H9 (cell line): ENCODE measurements around the gene NPAS3. TPM values are rescaled to one million over a fixed set of nuclear protein-coding genes. Genes with fewer than 3 reads are reported as not detected.

ENCODE experiments used
- DNase-seq: peaks from one replicate; pipeline ENCODE4 v3.0.0-alpha.2; 2017
- H2AFZ ChIP-seq: one replicate; pipeline ENCODE4 v1.6.1; 2013; ENCODE audit warnings: mild to moderate bottlenecking, low read length, control low read depth, moderate library complexity
- H2AK5ac ChIP-seq: 2 replicates; pipeline ENCODE4 v1.6.1; 2013; ENCODE audit warnings: low read length, control low read depth, mixed read lengths; ENCODE audit not compliant: insufficient read length
- H2BK120ac ChIP-seq: one replicate; pipeline ENCODE4 v1.6.1; 2013; ENCODE audit warnings: low read depth, mild to moderate bottlenecking, low read length, control low read depth, inconsistent platforms; ENCODE audit not compliant: poor library complexity, severe bottlenecking
- H2BK12ac ChIP-seq: 2 replicates; pipeline ENCODE4 v1.6.1; 2013; ENCODE audit warnings: low read length, control low read depth, mixed read lengths, low read depth; ENCODE audit not compliant: insufficient read length
- H2BK15ac ChIP-seq: 2 replicates; pipeline ENCODE4 v1.6.1; 2013; ENCODE audit warnings: low read depth, low read length, control low read depth
- H2BK20ac ChIP-seq: one replicate; pipeline ENCODE4 v1.6.1; 2013; ENCODE audit warnings: low read depth, mild to moderate bottlenecking, low read length, control low read depth, inconsistent platforms; ENCODE audit not compliant: poor library complexity, severe bottlenecking
- H2BK5ac ChIP-seq: 2 replicates; pipeline ENCODE4 v1.6.1; 2013; ENCODE audit warnings: low read length, control low read depth, mixed read lengths; ENCODE audit not compliant: insufficient read length
- H3K14ac ChIP-seq: 2 replicates; pipeline ENCODE4 v1.6.1; 2013; ENCODE audit warnings: low read length, control low read depth; ENCODE audit not compliant: insufficient read depth
- H3K18ac ChIP-seq: 2 replicates; pipeline ENCODE4 v1.6.1; 2013; ENCODE audit warnings: low read depth, mild to moderate bottlenecking, mixed read lengths, low read length, control low read depth; ENCODE audit not compliant: insufficient read length
- H3K23ac ChIP-seq: 2 replicates; pipeline ENCODE4 v1.6.1; 2013; ENCODE audit warnings: low read length, control low read depth, mixed read lengths, low read depth; ENCODE audit not compliant: insufficient read length
- H3K23me2 ChIP-seq: 2 replicates; pipeline ENCODE4 v1.6.1; 2013; ENCODE audit warnings: low read depth, mild to moderate bottlenecking, mixed read lengths, low read length, control low read depth; ENCODE audit not compliant: insufficient read length, poor library complexity, severe bottlenecking
- H3K27ac ChIP-seq: 2 replicates; pipeline ENCODE4 v1.5.1; 2013; ENCODE audit warnings: low read length, control low read depth, mixed read lengths, low read depth; ENCODE audit not compliant: insufficient read length
- H3K27me3 ChIP-seq: 2 replicates; pipeline ENCODE4 v1.6.1; 2013; ENCODE audit warnings: low read length, control low read depth, inconsistent platforms; ENCODE audit not compliant: insufficient read depth
- H3K4ac ChIP-seq: 2 replicates; pipeline ENCODE4 v1.6.1; 2013; ENCODE audit warnings: low read depth, mild to moderate bottlenecking, control low read depth, inconsistent platforms, low read length, moderate library complexity
- H3K4me1 ChIP-seq: 2 replicates; pipeline ENCODE4 v1.6.1; 2013; ENCODE audit warnings: low read length, control low read depth, inconsistent platforms; ENCODE audit not compliant: insufficient read depth
- H3K4me2 ChIP-seq: 2 replicates; pipeline ENCODE4 v1.6.1; 2013; ENCODE audit warnings: low read length, control low read depth, mixed read lengths; ENCODE audit not compliant: insufficient read length, insufficient read depth
- H3K56ac ChIP-seq: 2 replicates; pipeline ENCODE4 v1.6.1; 2013; ENCODE audit warnings: low read depth, mild to moderate bottlenecking, mixed read lengths, low read length, control low read depth; ENCODE audit not compliant: insufficient read length
- H3K79me1 ChIP-seq: 2 replicates; pipeline ENCODE4 v1.6.1; 2013; ENCODE audit warnings: low read depth, mild to moderate bottlenecking, moderate library complexity, low read length, control low read depth, inconsistent platforms; ENCODE audit not compliant: insufficient read depth, poor library complexity, severe bottlenecking
- H3K79me2 ChIP-seq: 2 replicates; pipeline ENCODE4 v1.6.1; 2013; ENCODE audit warnings: low read length, control low read depth, inconsistent platforms; ENCODE audit not compliant: insufficient read depth
- H3K9ac ChIP-seq: 2 replicates; pipeline ENCODE4 v1.6.1; 2013; ENCODE audit warnings: low read length, control low read depth, mixed read lengths; ENCODE audit not compliant: insufficient read length; ENCODE audit errors: extremely low read depth
- H3K9me3 ChIP-seq: one replicate; pipeline ENCODE4 v1.6.1; 2013; ENCODE audit warnings: low read depth, low read length, inconsistent platforms; ENCODE audit not compliant: control insufficient read depth
- H3T11ph ChIP-seq: one replicate; pipeline ENCODE4 v1.6.1; 2013; ENCODE audit warnings: mild to moderate bottlenecking, low read length, control low read depth, inconsistent platforms
- H4K20me1 ChIP-seq: one replicate; pipeline ENCODE4 v1.6.1; 2013; ENCODE audit not compliant: control insufficient read depth, insufficient read length, insufficient read depth
- H4K5ac ChIP-seq: 2 replicates; pipeline ENCODE4 v1.6.1; 2013; ENCODE audit warnings: low read depth, mild to moderate bottlenecking, mixed read lengths, low read length, control low read depth; ENCODE audit not compliant: insufficient read length
- H4K8ac ChIP-seq: replicated peaks from 2 replicates; pipeline ENCODE4 v1.6.1; 2013; ENCODE audit warnings: low read length, control low read depth, mixed read lengths, low read depth; ENCODE audit not compliant: insufficient read length
- H4K91ac ChIP-seq: 2 replicates; pipeline ENCODE4 v1.6.1; 2013; ENCODE audit warnings: low read depth, mild to moderate bottlenecking, moderate library complexity, mixed read lengths, low read length, control low read depth; ENCODE audit not compliant: insufficient read length
- H3K27ac Mint-ChIP-seq, 3 experiments: 2 replicates in 2 of 3; 3 replicates in 1 of 3; pipeline ENCODE4 v1.8.0; 2020 to 2021; ENCODE audit warnings: mixed read lengths in 3 of 3, mild to moderate bottlenecking in 1 of 3, moderate library complexity in 1 of 3
- H3K27me3 Mint-ChIP-seq: 2 replicates; pipeline ENCODE4 v1.8.0; 2021; ENCODE audit warnings: low read depth, mild to moderate bottlenecking, moderate library complexity, mixed read lengths
- H3K36me3 Mint-ChIP-seq, 3 experiments: 2 replicates in 2 of 3; 3 replicates in 1 of 3; pipeline ENCODE4 v1.8.0; 2020 to 2021; ENCODE audit warnings: low read depth in 3 of 3, mixed read lengths in 3 of 3; ENCODE audit not compliant: insufficient read depth in 1 of 3
- H3K4me1 Mint-ChIP-seq, 2 experiments: 2 replicates each; pipeline ENCODE4 v1.8.0; 2020; ENCODE audit warnings: mixed read lengths in 2 of 2
- H3K4me3 Mint-ChIP-seq, 2 experiments: 2 replicates in 1 of 2; 3 replicates in 1 of 2; pipeline ENCODE4 v1.8.0; 2020 to 2021; ENCODE audit warnings: mild to moderate bottlenecking in 2 of 2, mixed read lengths in 2 of 2, moderate library complexity in 1 of 2
- H3K9me3 Mint-ChIP-seq, 2 experiments: 2 replicates in 1 of 2; 3 replicates in 1 of 2; pipeline ENCODE4 v1.8.0; 2020; ENCODE audit warnings: mild to moderate bottlenecking in 2 of 2, mixed read lengths in 2 of 2, moderate library complexity in 1 of 2
- CTCF ChIP-seq: fragments of 200-600 bp; sonication (generic); conservative IDR thresholded peaks from 3 replicates; pipeline ENCODE4 v1.8.0; 2021; ENCODE audit warnings: antibody characterized with exemption, mild to moderate bottlenecking
- WGBS: extraction: QIAGEN DNeasy Blood & Tissue Kit; methylation state at CpG from one replicate; pipeline ENCODE4 v1.1.7; 2013; ENCODE audit warnings: missing lambda C conversion rate, low lambda C conversion rate, mixed read lengths; ENCODE audit not compliant: insufficient read length; ENCODE audit errors: extremely low coverage; 5-methylcytosine and 5-hydroxymethylcytosine counted together
- total RNA-seq: library from RNA; stranded (reverse); gene quantifications from 2 replicates; pipeline ENCODE4 v1.2.1, GENCODE V29; 2021

NPAS3 gene
- total RNA-seq, 1 experiment from 2014 or later: 0.17 TPM

- no peak overlapping the region for H2BK120ac ChIP-seq
- no peak overlapping the region for H2BK12ac ChIP-seq
- no peak overlapping the region for H3K23ac ChIP-seq
- H3K4me2 ChIP-seq: no peak overlapping the region
- H3K18ac ChIP-seq: no peak overlapping the region
- H3T11ph ChIP-seq: no peak overlapping the region
- no peak overlapping the region for H3K14ac ChIP-seq
- no peak overlapping the region for H2BK15ac ChIP-seq
- DNase-seq: no peak
- H2AK5ac ChIP-seq: no peak overlapping the region
- no peak overlapping the region for H4K8ac ChIP-seq
- H3K9ac ChIP-seq: no peak overlapping the region
- no peaks in the 10 kb centered on the region for H3K27me3 ChIP-seq
- H3K79me1 ChIP-seq: no peaks in the 10 kb centered on the region
- H4K91ac ChIP-seq: no peak overlapping the region
- H3K9me3 ChIP-seq: no peaks in the 10 kb centered on the region
- Mint-ChIP-seq H3K9me3 (no peaks in the 10 kb centered on the region), H3K4me1 (no peaks in the 10 kb centered on the region), H3K27ac (no peak overlapping the region), H3K4me3 (no peak overlapping the region), H3K36me3 (no peaks in the 10 kb centered on the region), H3K27me3 (no peaks in the 10 kb centered on the region)
- no peak overlapping the region for H3K56ac ChIP-seq
- no peaks in the 10 kb centered on the region for H3K79me2 ChIP-seq
- TF ChIP-seq CTCF: no peak
- H3K4me1 ChIP-seq: peaks cover 2% of the 10 kb centered on the region; the same call in 1 of the 2 replicates
- no peak overlapping the region for H2BK20ac ChIP-seq
- no peak overlapping the region for H2AFZ ChIP-seq
- H2BK5ac ChIP-seq: no peak overlapping the region
- no peaks in the 10 kb centered on the region for H4K20me1 ChIP-seq
- H3K23me2 ChIP-seq: no peaks in the 10 kb centered on the region
- no peak overlapping the region for H3K27ac ChIP-seq
- WGBS: no CpG with 5 or more reads among the region's 8 CpGs
- H3K4ac ChIP-seq: no peak overlapping the region
- H4K5ac ChIP-seq: no peak overlapping the region
Measured at GRCh38 chr14:33165144-33165925, 226.7 kb downstream of the NPAS3 start.
